Mucosa of descending colon (tissue), 3 donors: ENCODE measurements around the gene METRNL. TPM values are rescaled to one million over a fixed set of nuclear protein-coding genes. Genes with fewer than 3 reads are reported as not detected.
A peak's percentile ranks its signal among the peaks of the same experiment; 100 is the strongest.
"Not testable (repeated sequence)": the region's sequence is repeated elsewhere in the genome, so short reads cannot be mapped to it uniquely, and the experiment has no call there.

Experiments
- ATAC-seq: fragments of 200-7000 bp; cut with Tn5 transposase; one replicate; pipeline ENCODE4 v1.9.1; 2020; ENCODE audit warnings: mild to moderate bottlenecking, moderate library complexity
- DNase-seq, 3 donors: peaks; one replicate each; pipeline ENCODE4 v3.0.0-alpha.2; 2020
- H3K36me3 ChIP-seq: fragments of 200-600 bp; one replicate; pipeline ENCODE4 v1.8.0; 2021; ENCODE audit warnings: low read depth, mild to moderate bottlenecking
- H3K4me1 ChIP-seq: fragments of 200-600 bp; one replicate; pipeline ENCODE4 v1.8.0; 2021; ENCODE audit warnings: low read depth, mild to moderate bottlenecking
- H3K4me3 ChIP-seq: fragments of 200-600 bp; one replicate; pipeline ENCODE4 v1.8.0; 2021; ENCODE audit warnings: mild to moderate bottlenecking
- H3K9me3 ChIP-seq: fragments of 200-600 bp; one replicate; pipeline ENCODE4 v1.8.0; 2021; ENCODE audit warnings: mild to moderate bottlenecking
- intact Hi-C, 2 donors: fragments of 100-400 bp; cut with DNase I in 1 of 2; cut with micrococcal nuclease in 1 of 2; formaldehyde crosslinking; loops; one replicate each; pipeline versions ENCODE4 v1.11.0 to v1.11.1; 2022; cut with DNase I, micrococcal nuclease
- total RNA-seq, 3 donors: library from RNA; stranded (reverse); fragmentation: NEBNext Ultra II Directional in 2 of 3; extraction: Animal tissue kit (Norgen Biotek cat#: 25700) in 2 of 3; gene quantifications; one replicate each; pipeline versions ENCODE4 v1.2.1 to v1.2.4, GENCODE V29; 2021 to 2023
- TF ChIP-seq, protein P1 (sequence below): fragments of 200-600 bp; IDR thresholded peaks from one replicate; pipeline ENCODE4 v1.8.0; 2022; ENCODE audit warnings: antibody characterized with exemption, mild to moderate bottlenecking
- donor health status: DM: no; HTN: no; CAD: no; lungs with moderate emphysema.
- donor health status: DM: no; HTN: no; CAD: no.
- donor health status: DM: no; HTN: yes; CAD: no.

The METRNL gene
- total RNA-seq, 3 donors from 2014 or later, result 78.6 to 134 (median 116) TPM

DNA sequence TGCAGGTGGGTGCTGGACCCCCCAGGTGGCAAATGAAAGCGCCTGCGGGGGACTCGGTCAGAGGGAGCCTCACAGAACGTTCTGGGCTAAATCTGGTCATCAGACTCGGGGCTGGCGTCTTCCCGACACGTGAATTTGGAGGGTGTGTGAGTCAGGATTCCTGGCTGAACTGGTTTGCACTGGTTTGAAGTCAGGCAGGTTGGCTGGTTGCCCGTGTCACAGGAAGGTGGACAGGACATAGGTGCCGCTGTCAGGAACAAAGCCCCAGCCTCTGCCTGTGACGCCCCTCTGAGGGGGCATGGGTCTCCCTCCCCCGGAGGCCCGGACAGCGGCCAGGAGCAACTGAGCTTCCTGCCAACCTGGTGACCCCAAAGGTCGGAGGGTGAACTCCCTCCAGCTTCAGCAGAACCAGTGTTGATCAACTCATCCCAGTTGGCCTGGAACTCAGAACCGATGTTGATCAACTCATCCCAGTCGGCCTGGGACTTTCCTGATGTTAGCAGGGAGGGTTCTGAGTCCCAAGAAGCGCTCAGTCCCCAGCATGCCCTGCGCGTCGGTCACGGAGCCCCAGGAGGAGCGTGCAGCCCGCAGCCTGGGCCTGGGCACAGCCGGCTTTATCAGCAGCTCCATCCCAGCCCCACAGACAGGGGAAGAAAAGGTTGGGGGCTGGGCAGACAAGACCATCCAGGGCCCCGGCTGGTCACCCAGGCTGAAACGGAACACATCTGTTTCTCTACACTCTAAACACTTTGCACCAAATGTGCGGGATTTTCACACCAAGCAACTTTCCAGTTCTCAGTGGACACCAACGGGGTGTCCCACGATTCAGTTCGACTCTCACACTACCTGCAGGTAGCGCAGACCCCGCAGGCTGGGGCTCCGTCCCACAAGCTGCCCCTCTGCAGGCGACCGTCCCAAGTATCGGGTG, 14.4 kb upstream of the METRNL start:
- no peaks in the 10 kb centered on the region for H3K9me3 ChIP-seq
- peaks cover 4% of the 10 kb centered on the region for H3K4me1 ChIP-seq
- ATAC-seq (peak; percentile 78), DNase-seq (peak; percentile 69 to 78 (median 77))
- no peak overlapping the region for H3K4me3 ChIP-seq
- intact Hi-C loops, result no loop called here
- TF ChIP-seq, protein P1, sequence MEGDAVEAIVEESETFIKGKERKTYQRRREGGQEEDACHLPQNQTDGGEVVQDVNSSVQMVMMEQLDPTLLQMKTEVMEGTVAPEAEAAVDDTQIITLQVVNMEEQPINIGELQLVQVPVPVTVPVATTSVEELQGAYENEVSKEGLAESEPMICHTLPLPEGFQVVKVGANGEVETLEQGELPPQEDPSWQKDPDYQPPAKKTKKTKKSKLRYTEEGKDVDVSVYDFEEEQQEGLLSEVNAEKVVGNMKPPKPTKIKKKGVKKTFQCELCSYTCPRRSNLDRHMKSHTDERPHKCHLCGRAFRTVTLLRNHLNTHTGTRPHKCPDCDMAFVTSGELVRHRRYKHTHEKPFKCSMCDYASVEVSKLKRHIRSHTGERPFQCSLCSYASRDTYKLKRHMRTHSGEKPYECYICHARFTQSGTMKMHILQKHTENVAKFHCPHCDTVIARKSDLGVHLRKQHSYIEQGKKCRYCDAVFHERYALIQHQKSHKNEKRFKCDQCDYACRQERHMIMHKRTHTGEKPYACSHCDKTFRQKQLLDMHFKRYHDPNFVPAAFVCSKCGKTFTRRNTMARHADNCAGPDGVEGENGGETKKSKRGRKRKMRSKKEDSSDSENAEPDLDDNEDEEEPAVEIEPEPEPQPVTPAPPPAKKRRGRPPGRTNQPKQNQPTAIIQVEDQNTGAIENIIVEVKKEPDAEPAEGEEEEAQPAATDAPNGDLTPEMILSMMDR, result no peak
- no peaks in the 10 kb centered on the region for H3K36me3 ChIP-seq

DNA sequence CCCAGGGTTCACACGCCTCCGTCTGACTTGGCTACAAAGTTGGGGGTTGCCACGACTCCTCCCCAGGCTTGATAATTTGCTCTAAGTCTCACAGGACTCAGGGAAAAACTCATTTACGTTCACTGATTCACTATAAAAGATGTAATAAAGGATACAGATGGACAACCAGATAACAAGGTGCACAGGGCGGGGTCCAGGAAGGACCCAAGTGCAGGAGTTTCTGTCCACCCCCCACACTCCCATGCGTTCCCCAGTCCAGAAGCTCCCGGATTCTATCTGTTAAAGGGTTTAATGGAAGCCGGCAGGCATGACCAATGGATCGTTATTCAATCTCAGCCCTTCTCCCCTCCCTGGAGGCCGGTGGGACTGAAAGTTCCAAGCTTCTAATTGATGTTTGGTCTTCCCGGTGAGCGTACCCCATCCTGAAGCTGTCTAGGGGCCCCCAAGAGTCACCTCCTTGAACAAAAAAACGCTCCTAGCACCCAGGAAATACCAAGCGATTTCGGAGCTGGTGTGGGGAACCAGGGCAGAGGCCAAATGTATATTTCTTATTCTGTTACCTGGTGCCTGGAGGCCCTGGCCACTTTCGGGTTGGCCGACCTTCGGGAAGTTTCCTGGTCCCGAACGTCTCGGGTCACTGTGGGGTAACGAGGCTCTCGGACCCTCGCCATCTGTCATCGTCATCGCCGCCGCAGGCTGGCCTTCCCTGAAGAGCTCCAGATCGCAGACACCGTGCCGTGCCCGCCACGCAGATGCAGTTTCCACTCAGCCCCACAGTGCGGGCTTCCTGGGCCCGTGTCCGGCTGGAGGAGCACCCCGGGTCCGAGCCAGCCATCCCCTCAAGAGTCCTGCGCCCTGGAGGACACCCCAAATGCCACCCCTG, 13.5 kb upstream of the METRNL start:
- peaks cover 6% of the 10 kb centered on the region for H3K4me1 ChIP-seq
- H3K4me3 ChIP-seq, result no peak overlapping the region
- peak; percentile 3 to 47 (median 11) for DNase-seq
- no peaks in the 10 kb centered on the region for H3K9me3 ChIP-seq
- TF ChIP-seq, protein P1, result no peak
- H3K36me3 ChIP-seq, result no peaks in the 10 kb centered on the region
- intact Hi-C loops, result no loop called here
- no peak for ATAC-seq

DNA sequence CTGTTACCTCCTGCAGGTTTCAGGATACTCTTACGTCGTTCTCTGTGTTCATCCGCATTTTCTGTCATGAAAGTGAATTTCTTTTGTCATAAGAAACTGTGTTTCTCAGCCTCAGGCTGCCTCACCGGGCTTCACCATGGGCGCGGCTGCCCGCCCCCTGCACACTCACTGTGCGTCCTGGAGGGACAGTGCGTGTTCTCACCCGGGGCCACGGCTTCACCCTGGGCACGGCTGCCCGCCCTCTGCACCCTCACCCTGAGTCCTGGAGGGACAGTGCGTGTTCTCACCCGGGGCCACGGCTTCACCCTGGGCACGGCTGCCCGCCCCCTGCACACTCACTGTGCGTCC, 12.9 kb upstream of the METRNL start:
- H3K9me3 ChIP-seq, DNase-seq, intact Hi-C loops, H3K36me3 ChIP-seq, H3K4me1 ChIP-seq, ATAC-seq, H3K4me3 ChIP-seq: not testable (repeated sequence)

DNA sequence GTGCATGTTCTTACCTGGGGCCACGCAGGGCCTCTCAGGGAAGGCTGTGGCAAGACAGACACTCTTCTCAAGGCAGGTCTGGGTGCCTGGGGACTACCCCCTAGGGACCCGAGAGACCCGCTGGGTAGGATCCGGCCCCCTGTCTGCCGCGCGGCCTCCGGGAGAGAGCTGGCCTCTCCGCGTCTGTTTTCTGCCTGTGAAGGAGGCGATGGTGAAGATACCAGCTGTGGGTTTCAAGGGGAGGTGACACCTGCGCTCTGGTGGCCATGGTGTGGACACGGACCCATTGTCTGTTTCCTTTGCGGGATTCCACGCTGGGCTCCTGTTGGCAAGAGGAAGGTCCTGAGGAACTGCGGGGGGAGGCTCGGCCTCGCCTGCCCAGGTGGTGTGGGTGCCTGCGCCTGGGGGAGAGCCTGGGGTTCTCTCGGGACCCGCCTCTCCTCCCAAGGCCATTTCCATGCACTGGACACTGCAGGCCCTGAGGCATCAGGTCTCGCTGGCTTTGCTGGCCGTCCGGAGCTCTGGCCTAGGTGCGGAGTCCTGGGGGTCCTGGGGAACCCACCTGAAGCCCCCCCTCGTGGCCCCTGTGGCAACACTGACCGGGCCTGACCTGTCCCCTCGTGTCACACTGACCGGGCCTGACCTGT, 12.2 kb upstream of the METRNL start:
- intact Hi-C loops, result no loop called here
- H3K4me3 ChIP-seq, result no peak overlapping the region
- H3K9me3 ChIP-seq, result no peaks in the 10 kb centered on the region
- ATAC-seq, result no peak
- peaks cover 6% of the 10 kb centered on the region for H3K4me1 ChIP-seq
- TF ChIP-seq, protein P1, result no peak
- no peaks in the 10 kb centered on the region for H3K36me3 ChIP-seq
- DNase-seq, result peak in 2 of 3 donors; percentile 20 to 48

DNA sequence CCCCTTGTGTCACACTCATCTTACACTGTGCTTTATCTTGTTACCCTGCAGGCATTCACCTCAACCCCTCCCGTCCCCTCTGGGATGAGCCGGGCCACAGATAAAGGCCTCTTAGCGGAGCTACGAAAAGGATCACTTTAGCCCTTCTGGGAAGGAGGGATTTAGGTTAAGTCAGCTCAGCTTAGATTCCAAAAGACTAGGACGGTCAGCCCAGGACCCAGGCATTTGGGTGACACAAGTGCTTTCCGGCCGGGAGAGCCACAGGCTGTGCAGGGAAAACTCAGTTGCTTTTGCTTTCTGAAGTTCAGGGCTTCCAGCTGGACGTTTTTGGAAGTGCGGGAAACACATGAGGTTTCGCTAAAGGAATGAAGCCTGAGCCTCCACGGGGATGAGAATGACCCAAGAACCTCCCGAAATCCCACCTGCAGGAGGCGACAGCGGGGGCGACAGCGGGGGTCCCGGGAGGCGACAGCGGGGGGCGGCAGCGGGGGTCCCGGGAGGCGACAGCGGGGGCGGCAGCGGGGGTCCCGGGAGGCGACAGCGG, 11.6 kb upstream of the METRNL start:
- Histone ChIP-seq H3K4me1 (peaks cover 8% of the 10 kb centered on the region), H3K4me3 (no peak overlapping the region), H3K9me3 (no peaks in the 10 kb centered on the region), H3K36me3 (no peaks in the 10 kb centered on the region)
- intact Hi-C loops, result no loop called here
- ATAC-seq (no peak), DNase-seq (peak in 2 of 3 donors; percentile 9 to 54)
- TF ChIP-seq, protein P1, result no peak
